Measurements from ENCODE around the gene DOC2B. TPM values are rescaled to one million over a fixed set of nuclear protein-coding genes. Genes with fewer than 3 reads are reported as not detected.

Gene DOC2B
- total and polyA plus RNA-seq, 2 experiments from 2014 or later: 0.42 to 3.8 TPM

DNA sequence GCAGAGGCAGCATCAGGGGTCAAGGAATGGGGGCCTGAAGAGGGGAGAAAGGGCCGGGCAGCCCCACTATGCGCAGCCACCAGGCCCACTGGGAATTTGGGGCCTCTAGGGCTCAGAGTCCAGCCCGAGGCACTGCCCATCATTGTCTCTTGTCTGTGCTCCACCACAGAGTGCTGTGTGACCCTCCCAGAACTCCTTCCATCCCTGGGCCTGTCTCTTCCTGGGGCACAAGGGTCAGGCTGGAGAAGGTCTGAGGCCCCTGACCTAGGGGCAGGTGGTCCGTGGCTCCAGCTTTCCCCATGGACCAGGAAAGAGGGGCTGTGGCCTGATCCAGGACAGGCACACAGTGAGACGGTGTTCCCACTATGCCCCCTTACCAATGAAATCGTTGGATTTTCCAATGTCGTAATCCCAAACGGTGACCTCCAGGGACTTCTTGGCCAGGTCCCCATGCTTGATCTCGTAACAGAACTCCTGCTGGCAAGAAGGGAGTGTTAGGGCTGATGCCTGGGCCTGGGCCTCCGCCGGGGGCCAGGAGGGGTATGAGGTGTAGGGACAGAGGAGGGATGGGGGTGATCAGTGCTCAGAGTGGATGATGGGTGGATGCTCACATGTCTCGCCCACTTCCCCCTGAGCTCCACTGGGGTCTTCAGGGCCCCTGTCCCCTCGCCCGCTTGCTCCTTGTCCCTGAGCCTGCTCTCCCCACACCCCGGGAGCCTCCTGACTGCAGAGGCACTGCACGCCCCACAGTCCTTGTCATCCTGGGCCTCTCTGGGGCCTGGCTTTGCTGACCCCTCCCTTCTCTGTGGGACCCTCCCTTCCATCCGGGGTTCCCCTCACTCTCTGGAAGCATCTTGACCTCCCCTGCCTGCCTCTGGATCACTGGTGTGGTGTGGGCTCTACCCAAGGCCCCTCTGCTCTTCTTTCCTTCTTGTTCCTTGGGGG lies 33.4 kb downstream of the DOC2B start:
- no peak overlapping the region for H3K27ac Mint-ChIP-seq
- Histone ChIP-seq H3K4me3 (no peak overlapping the region), H3K9me2 (ENCODE audit: insufficient read depth) (no peaks in the 10 kb centered on the region), H3K79me2 (replicated peaks; ENCODE audit: insufficient read depth) (no peaks in the 10 kb centered on the region), H3K4me1 (ENCODE audit: insufficient read depth) (peaks cover 3% of the 10 kb centered on the region; the same call in 1 of the 2 replicates), H3K36me3 (ENCODE audit: insufficient read depth) (no peaks in the 10 kb centered on the region), H3K27me3 (ENCODE audit: insufficient read depth) (no peaks in the 10 kb centered on the region; the same call in none of the 2 replicates), H4K20me1 (replicated peaks; ENCODE audit: insufficient read depth) (no peaks in the 10 kb centered on the region), H3K27ac (ENCODE audit: low read depth) (no peak overlapping the region), H3K4me2 (no peak overlapping the region), H3F3A (replicated peaks; ENCODE audit: low read depth) (no peaks in the 10 kb centered on the region), H2AFZ (no peak overlapping the region)
- no peak for ATAC-seq
- DNase-seq (ENCODE audit: low spot score): no peak
- H3K27me3 Mint-ChIP-seq (ENCODE audit: insufficient read depth, low read depth, poor library complexity): peaks cover 14% of the 10 kb centered on the region
- no peaks in the 10 kb centered on the region for H3K4me1 Mint-ChIP-seq
- TF ChIP-seq, protein P1, sequence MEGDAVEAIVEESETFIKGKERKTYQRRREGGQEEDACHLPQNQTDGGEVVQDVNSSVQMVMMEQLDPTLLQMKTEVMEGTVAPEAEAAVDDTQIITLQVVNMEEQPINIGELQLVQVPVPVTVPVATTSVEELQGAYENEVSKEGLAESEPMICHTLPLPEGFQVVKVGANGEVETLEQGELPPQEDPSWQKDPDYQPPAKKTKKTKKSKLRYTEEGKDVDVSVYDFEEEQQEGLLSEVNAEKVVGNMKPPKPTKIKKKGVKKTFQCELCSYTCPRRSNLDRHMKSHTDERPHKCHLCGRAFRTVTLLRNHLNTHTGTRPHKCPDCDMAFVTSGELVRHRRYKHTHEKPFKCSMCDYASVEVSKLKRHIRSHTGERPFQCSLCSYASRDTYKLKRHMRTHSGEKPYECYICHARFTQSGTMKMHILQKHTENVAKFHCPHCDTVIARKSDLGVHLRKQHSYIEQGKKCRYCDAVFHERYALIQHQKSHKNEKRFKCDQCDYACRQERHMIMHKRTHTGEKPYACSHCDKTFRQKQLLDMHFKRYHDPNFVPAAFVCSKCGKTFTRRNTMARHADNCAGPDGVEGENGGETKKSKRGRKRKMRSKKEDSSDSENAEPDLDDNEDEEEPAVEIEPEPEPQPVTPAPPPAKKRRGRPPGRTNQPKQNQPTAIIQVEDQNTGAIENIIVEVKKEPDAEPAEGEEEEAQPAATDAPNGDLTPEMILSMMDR (conservative IDR thresholded peaks at IDR 0.05; ENCODE audit: low read depth in 2 of 2): no peak
- TF ChIP-seq, protein P2, sequence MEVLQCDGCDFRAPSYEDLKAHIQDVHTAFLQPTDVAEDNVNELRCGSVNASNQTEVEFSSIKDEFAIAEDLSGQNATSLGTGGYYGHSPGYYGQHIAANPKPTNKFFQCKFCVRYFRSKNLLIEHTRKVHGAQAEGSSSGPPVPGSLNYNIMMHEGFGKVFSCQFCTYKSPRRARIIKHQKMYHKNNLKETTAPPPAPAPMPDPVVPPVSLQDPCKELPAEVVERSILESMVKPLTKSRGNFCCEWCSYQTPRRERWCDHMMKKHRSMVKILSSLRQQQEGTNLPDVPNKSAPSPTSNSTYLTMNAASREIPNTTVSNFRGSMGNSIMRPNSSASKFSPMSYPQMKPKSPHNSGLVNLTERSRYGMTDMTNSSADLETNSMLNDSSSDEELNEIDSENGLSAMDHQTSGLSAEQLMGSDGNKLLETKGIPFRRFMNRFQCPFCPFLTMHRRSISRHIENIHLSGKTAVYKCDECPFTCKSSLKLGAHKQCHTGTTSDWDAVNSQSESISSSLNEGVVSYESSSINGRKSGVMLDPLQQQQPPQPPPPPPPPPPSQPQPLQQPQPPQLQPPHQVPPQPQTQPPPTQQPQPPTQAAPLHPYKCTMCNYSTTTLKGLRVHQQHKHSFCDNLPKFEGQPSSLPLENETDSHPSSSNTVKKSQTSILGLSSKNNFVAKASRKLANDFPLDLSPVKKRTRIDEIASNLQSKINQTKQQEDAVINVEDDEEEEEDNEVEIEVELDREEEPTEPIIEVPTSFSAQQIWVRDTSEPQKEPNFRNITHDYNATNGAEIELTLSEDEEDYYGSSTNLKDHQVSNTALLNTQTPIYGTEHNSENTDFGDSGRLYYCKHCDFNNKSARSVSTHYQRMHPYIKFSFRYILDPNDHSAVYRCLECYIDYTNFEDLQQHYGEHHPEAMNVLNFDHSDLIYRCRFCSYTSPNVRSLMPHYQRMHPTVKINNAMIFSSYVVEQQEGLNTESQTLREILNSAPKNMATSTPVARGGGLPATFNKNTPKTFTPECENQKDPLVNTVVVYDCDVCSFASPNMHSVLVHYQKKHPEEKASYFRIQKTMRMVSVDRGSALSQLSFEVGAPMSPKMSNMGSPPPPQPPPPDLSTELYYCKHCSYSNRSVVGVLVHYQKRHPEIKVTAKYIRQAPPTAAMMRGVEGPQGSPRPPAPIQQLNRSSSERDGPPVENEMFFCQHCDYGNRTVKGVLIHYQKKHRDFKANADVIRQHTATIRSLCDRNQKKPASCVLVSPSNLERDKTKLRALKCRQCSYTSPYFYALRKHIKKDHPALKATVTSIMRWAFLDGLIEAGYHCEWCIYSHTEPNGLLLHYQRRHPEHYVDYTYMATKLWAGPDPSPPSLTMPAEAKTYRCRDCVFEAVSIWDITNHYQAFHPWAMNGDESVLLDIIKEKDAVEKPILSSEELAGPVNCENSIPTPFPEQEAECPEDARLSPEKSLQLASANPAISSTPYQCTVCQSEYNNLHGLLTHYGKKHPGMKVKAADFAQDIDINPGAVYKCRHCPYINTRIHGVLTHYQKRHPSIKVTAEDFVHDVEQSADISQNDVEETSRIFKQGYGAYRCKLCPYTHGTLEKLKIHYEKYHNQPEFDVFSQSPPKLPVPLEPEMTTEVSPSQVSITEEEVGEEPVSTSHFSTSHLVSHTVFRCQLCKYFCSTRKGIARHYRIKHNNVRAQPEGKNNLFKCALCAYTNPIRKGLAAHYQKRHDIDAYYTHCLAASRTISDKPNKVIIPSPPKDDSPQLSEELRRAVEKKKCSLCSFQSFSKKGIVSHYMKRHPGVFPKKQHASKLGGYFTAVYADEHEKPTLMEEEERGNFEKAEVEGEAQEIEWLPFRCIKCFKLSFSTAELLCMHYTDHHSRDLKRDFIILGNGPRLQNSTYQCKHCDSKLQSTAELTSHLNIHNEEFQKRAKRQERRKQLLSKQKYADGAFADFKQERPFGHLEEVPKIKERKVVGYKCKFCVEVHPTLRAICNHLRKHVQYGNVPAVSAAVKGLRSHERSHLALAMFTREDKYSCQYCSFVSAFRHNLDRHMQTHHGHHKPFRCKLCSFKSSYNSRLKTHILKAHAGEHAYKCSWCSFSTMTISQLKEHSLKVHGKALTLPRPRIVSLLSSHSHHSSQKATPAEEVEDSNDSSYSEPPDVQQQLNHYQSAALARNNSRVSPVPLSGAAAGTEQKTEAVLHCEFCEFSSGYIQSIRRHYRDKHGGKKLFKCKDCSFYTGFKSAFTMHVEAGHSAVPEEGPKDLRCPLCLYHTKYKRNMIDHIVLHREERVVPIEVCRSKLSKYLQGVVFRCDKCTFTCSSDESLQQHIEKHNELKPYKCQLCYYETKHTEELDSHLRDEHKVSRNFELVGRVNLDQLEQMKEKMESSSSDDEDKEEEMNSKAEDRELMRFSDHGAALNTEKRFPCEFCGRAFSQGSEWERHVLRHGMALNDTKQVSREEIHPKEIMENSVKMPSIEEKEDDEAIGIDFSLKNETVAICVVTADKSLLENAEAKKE (CRISPR knock-in tag; IDR thresholded peaks at IDR 0.05): no peak
- no peak for TF ChIP-seq ZNF114 (CRISPR knock-in tag; IDR thresholded peaks at IDR 0.05)
- TF ChIP-seq, protein P3, sequence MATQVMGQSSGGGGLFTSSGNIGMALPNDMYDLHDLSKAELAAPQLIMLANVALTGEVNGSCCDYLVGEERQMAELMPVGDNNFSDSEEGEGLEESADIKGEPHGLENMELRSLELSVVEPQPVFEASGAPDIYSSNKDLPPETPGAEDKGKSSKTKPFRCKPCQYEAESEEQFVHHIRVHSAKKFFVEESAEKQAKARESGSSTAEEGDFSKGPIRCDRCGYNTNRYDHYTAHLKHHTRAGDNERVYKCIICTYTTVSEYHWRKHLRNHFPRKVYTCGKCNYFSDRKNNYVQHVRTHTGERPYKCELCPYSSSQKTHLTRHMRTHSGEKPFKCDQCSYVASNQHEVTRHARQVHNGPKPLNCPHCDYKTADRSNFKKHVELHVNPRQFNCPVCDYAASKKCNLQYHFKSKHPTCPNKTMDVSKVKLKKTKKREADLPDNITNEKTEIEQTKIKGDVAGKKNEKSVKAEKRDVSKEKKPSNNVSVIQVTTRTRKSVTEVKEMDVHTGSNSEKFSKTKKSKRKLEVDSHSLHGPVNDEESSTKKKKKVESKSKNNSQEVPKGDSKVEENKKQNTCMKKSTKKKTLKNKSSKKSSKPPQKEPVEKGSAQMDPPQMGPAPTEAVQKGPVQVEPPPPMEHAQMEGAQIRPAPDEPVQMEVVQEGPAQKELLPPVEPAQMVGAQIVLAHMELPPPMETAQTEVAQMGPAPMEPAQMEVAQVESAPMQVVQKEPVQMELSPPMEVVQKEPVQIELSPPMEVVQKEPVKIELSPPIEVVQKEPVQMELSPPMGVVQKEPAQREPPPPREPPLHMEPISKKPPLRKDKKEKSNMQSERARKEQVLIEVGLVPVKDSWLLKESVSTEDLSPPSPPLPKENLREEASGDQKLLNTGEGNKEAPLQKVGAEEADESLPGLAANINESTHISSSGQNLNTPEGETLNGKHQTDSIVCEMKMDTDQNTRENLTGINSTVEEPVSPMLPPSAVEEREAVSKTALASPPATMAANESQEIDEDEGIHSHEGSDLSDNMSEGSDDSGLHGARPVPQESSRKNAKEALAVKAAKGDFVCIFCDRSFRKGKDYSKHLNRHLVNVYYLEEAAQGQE (IDR thresholded peaks at IDR 0.05; ENCODE audit: unreplicated experiment): no peak
- TF ChIP-seq EZH2phosphoT487 (IDR thresholded peaks at IDR 0.05; ENCODE audit: unreplicated experiment): no peak
- TF ChIP-seq CREB1 (CRISPR knock-in tag; IDR thresholded peaks at IDR 0.05; ENCODE audit: low read depth): no peak
- TF ChIP-seq, protein P4, sequence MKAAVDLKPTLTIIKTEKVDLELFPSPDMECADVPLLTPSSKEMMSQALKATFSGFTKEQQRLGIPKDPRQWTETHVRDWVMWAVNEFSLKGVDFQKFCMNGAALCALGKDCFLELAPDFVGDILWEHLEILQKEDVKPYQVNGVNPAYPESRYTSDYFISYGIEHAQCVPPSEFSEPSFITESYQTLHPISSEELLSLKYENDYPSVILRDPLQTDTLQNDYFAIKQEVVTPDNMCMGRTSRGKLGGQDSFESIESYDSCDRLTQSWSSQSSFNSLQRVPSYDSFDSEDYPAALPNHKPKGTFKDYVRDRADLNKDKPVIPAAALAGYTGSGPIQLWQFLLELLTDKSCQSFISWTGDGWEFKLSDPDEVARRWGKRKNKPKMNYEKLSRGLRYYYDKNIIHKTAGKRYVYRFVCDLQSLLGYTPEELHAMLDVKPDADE (IDR thresholded peaks at IDR 0.05): no peak
- TF ChIP-seq POLR2AphosphoS5 (IDR thresholded peaks at IDR 0.05; ENCODE audit: low read depth): no peak
- no peak for TF ChIP-seq ZNF331 (CRISPR knock-in tag; IDR thresholded peaks at IDR 0.05; ENCODE audit: low read depth)
- no peak for TF ChIP-seq STAT1 (IDR thresholded peaks at IDR 0.05; ENCODE audit: unreplicated experiment)
- no peak for TF ChIP-seq NANOG (IDR thresholded peaks at IDR 0.05; ENCODE audit: borderline replicate concordance)
- H3K9me3 Mint-ChIP-seq: no peaks in the 10 kb centered on the region; the same call in 2 of the 3 replicates
- H3K4me3 Mint-ChIP-seq: no peak overlapping the region
- H3K36me3 Mint-ChIP-seq (ENCODE audit: low read depth): no peaks in the 10 kb centered on the region

Data from GM23338 (cell line).